Measurements from ENCODE around the gene HTR3E. TPM values are rescaled to one million over a fixed set of nuclear protein-coding genes. Genes with fewer than 3 reads are reported as not detected.

HTR3E gene
- total and polyA plus RNA-seq, 2 of the 13 experiments (the other 11 are each of a cell fraction or from before 2014, with no cell fraction given): not detected

GRCh38 chr3:184133840-184134745, 37.2 kb downstream of the HTR3E start (continued):
- TF ChIP-seq E2F2 (CRISPR knock-in tag; IDR thresholded peaks at IDR 0.05; ENCODE audit: borderline replicate concordance): peak; percentile 56; the same call in 1 of the 2 replicates
- TF ChIP-seq ZNF746 (CRISPR knock-in tag; IDR thresholded peaks at IDR 0.05): peak; percentile 63; the same call in 1 of the 2 replicates
- peak; percentile 85 for TF ChIP-seq ZIK1 (CRISPR knock-in tag; IDR thresholded peaks at IDR 0.05; ENCODE audit: borderline replicate concordance, low read depth)
- peak; percentile 99 for TF ChIP-seq MAX (IDR thresholded peaks at IDR 0.05)
- no peak for TF ChIP-seq SP1 (IDR thresholded peaks at IDR 0.05)
- no peak for TF ChIP-seq SP1 (CRISPR knock-in tag; IDR thresholded peaks at IDR 0.05)
- TF ChIP-seq ZNF205 (CRISPR knock-in tag; IDR thresholded peaks at IDR 0.05): peak; percentile 48; the same call in 1 of the 2 replicates
- peak; percentile 63 for TF ChIP-seq ZNF652 (CRISPR knock-in tag; IDR thresholded peaks at IDR 0.05; ENCODE audit: borderline replicate concordance, low read depth)
- peak; percentile 75 for TF ChIP-seq ZNF441 (CRISPR knock-in tag; IDR thresholded peaks at IDR 0.05; ENCODE audit: borderline replicate concordance)
- peak; percentile 41; the same call in 1 of the 2 replicates for TF ChIP-seq SUZ12 (IDR thresholded peaks at IDR 0.05; ENCODE audit: low read depth, low read length)
- no peak for TF ChIP-seq JDP2 (CRISPR knock-in tag; IDR thresholded peaks at IDR 0.05; ENCODE audit: borderline replicate concordance)
- peak; percentile 89 for TF ChIP-seq DMAP1 (CRISPR knock-in tag; IDR thresholded peaks at IDR 0.05)
- TF ChIP-seq ZKSCAN8 (CRISPR knock-in tag; IDR thresholded peaks at IDR 0.05; ENCODE audit: borderline replicate concordance): 0 out of 2 replicates have a peak, but pooled peaks have one; percentile 24
- peak; percentile 58; the same call in 1 of the 2 replicates for TF ChIP-seq PITX1 (CRISPR knock-in tag; IDR thresholded peaks at IDR 0.05)
- TF ChIP-seq FOXK1 (CRISPR knock-in tag; IDR thresholded peaks at IDR 0.05; ENCODE audit: borderline replicate concordance, low read depth): peak; percentile 23; the same call in 1 of the 2 replicates
- TF ChIP-seq USF2 (IDR thresholded peaks at IDR 0.05; ENCODE audit: low read depth, low read length): no peak
- TF ChIP-seq USF2 (CRISPR knock-in tag; IDR thresholded peaks at IDR 0.05; ENCODE audit: borderline replicate concordance): peak; percentile 19; the same call in 1 of the 2 replicates
- TF ChIP-seq ARID5B (CRISPR knock-in tag; IDR thresholded peaks at IDR 0.05): peak; percentile 60; the same call in 1 of the 2 replicates
- TF ChIP-seq PCBP2 (optimal IDR thresholded peaks at IDR 0.05; ENCODE audit: low read depth, low read length, poor library complexity, severe bottlenecking): no peak
- TF ChIP-seq ZFP82 (CRISPR knock-in tag; IDR thresholded peaks at IDR 0.05; ENCODE audit: borderline replicate concordance): no peak
- TF ChIP-seq CEBPG (CRISPR knock-in tag; IDR thresholded peaks at IDR 0.05): no peak
- TF ChIP-seq ZNF121 (CRISPR knock-in tag; IDR thresholded peaks at IDR 0.05): peak; percentile 59

Data from HepG2 (cell line).